Measurements from ENCODE around the gene FLOT1. TPM values are rescaled to one million over a fixed set of nuclear protein-coding genes. Genes with fewer than 3 reads are reported as not detected.

The FLOT1 gene
- total RNA-seq, 1 experiment from 2014 or later, result 243 TPM

- Mint-ChIP-seq H3K9me3 (ENCODE audit: low read depth, unreplicated experiment) (peaks cover 3% of the 10 kb centered on the region), H3K4me1 (ENCODE audit: low read depth, unreplicated experiment) (peaks cover 69% of the 10 kb centered on the region), H3K4me3 (ENCODE audit: low read depth, unreplicated experiment) (peak overlapping the region; percentile 53), H3K27me3 (ENCODE audit: unreplicated experiment) (no peaks in the 10 kb centered on the region), H3K36me3 (ENCODE audit: insufficient read depth, unreplicated experiment) (peaks cover 26% of the 10 kb centered on the region), H3K27ac (ENCODE audit: unreplicated experiment) (peak overlapping the region; percentile 93)
- DNase-seq, result peak; percentile 93
- TF ChIP-seq CTCF (IDR thresholded peaks at IDR 0.05; ENCODE audit: unreplicated experiment), result no peak
- TSS peak; percentile 95 for BruUV-seq (replicated peaks)
- CTCF ChIA-PET, result interaction anchor here (0.7 to 2.4 kb wide), 15 partner anchors 10 to 756 kb away, joined by 3 to 16 read pairs (median 6); partner anchors contain the start of genes IER3 and VARS2
- intact Hi-C loops (cut with micrococcal nuclease; ENCODE audit: unreplicated experiment), result loop anchor here (1.0 kb wide), 1 partner anchor 12 kb away; no protein-coding TSS in a partner anchor
Measured at GRCh38 chr6:30769088-30769852, 26.8 kb upstream of the FLOT1 start.

DNA sequence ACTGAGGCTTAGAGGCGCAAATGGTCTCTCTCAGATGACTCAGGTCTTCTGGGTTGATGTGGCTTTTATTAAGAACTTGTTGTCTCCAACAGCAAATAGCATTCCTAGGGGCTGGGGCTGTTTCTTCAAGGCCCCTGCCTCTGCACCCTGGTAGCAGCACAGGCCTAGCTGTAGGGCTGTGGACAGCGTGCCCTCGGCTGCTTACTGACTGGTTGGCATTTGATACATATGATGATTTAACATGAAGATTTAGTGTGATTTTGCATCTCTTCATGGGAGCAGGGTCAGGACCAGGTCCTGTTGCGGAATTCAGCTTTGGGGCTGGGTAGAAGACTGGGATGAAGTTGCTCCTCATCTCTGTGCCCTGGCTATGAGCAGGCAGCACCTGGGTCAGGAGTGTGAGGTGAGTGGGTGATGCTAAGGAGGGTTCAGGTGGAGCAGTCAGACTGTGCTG lies 26.2 kb upstream of the FLOT1 start:
- CTCF ChIA-PET, result interaction anchor here (0.7 to 2.4 kb wide), 10 partner anchors 9 to 145 kb away, joined by 3 to 16 read pairs (median 7); partner anchors contain the start of genes IER3 and VARS2
- no TSS peak for BruUV-seq (replicated peaks)
- Mint-ChIP-seq H3K27ac (ENCODE audit: unreplicated experiment) (peak overlapping the region; percentile 93), H3K36me3 (ENCODE audit: insufficient read depth, unreplicated experiment) (peaks cover 32% of the 10 kb centered on the region), H3K27me3 (ENCODE audit: unreplicated experiment) (no peaks in the 10 kb centered on the region), H3K4me3 (ENCODE audit: low read depth, unreplicated experiment) (peak overlapping the region; percentile 53), H3K9me3 (ENCODE audit: low read depth, unreplicated experiment) (peaks cover 5% of the 10 kb centered on the region), H3K4me1 (ENCODE audit: low read depth, unreplicated experiment) (peaks cover 76% of the 10 kb centered on the region)
- no peak for DNase-seq
- intact Hi-C loops (cut with micrococcal nuclease; ENCODE audit: unreplicated experiment), result loop anchor here (1.0 kb wide), 1 partner anchor 13 kb away; no protein-coding TSS in a partner anchor
- TF ChIP-seq CTCF (IDR thresholded peaks at IDR 0.05; ENCODE audit: unreplicated experiment), result no peak

DNA sequence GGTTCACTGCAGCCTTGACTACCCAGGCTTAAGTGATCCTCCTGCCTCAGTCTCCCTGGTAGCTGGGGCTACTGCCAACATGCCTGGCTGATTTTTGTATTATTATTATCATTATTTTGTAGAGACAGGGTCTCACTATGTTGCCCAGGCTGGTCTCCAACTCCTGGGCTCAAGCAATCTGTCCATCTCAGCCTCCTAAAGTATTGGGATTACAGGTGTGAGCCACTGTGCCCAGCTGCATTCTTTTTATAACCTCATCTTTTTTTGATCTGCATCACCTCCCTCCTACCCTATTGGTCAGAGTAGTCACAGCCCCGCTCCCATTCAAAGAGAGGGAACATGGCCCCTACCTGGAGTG lies 25.4 kb upstream of the FLOT1 start:
- peaks cover 80% of the 10 kb centered on the region for H3K4me1 Mint-ChIP-seq (ENCODE audit: low read depth, unreplicated experiment)
- CTCF ChIA-PET, result no interaction called here
- peaks cover 40% of the 10 kb centered on the region for H3K36me3 Mint-ChIP-seq (ENCODE audit: insufficient read depth, unreplicated experiment)
- no peaks in the 10 kb centered on the region for H3K27me3 Mint-ChIP-seq (ENCODE audit: unreplicated experiment)
- no TSS peak for BruUV-seq (replicated peaks)
- peak overlapping the region; percentile 93 for H3K27ac Mint-ChIP-seq (ENCODE audit: unreplicated experiment)
- H3K9me3 Mint-ChIP-seq (ENCODE audit: low read depth, unreplicated experiment), result peaks cover 5% of the 10 kb centered on the region
- DNase-seq, result no peak
- TF ChIP-seq CTCF (IDR thresholded peaks at IDR 0.05; ENCODE audit: unreplicated experiment), result no peak
- intact Hi-C loops (cut with micrococcal nuclease; ENCODE audit: unreplicated experiment), result no loop called here
- H3K4me3 Mint-ChIP-seq (ENCODE audit: low read depth, unreplicated experiment), result no peak overlapping the region

DNA sequence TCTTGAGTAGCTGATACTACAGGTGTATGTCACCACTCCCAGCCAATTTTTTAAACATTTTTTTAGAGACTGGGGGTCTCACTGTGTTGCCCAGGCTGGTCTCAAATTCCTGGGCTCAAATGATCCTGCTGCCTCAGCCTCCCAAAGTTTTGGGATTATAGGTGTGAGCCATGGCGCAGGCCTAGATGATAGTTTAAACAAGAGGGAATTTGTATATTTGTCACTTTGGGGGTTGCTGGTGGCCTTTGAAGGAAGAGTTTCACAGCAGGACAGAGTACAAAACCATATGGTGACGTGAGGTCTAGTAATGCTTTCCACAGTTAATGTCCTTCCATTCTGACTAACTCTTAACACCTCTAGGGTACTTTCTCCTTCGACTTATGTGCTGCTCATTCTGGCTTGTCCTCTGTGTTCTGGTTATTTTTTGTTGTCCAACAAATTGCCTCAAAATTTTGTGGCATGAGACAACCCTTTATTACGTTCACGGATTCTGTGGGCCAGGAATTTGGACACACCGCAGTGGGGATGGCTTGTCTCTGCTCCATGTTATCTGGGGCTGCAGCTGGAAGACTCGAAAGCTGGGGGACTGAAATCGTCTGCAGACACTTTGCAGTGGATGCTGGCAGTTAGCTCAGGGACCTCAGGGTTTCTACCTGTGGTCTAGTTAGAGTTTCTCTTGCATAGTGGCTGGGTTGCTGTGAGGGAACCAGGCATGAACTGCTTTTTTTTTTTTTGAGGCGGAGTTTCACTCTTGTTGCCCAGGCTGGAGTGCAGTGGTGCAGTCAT lies 24.9 kb upstream of the FLOT1 start:
- Mint-ChIP-seq H3K27me3 (ENCODE audit: unreplicated experiment) (no peaks in the 10 kb centered on the region), H3K9me3 (ENCODE audit: low read depth, unreplicated experiment) (peaks cover 5% of the 10 kb centered on the region), H3K36me3 (ENCODE audit: insufficient read depth, unreplicated experiment) (peaks cover 39% of the 10 kb centered on the region), H3K4me3 (ENCODE audit: low read depth, unreplicated experiment) (no peak overlapping the region), H3K27ac (ENCODE audit: unreplicated experiment) (peak overlapping the region; percentile 88), H3K4me1 (ENCODE audit: low read depth, unreplicated experiment) (peaks cover 75% of the 10 kb centered on the region)
- intact Hi-C loops (cut with micrococcal nuclease; ENCODE audit: unreplicated experiment), result no loop called here
- TF ChIP-seq CTCF (IDR thresholded peaks at IDR 0.05; ENCODE audit: unreplicated experiment), result no peak
- no peak for DNase-seq
- CTCF ChIA-PET, result interaction anchor here (1.3 to 1.7 kb wide), 2 partner anchors 15 kb away, joined by 4 to 6 read pairs; no protein-coding TSS in a partner anchor
- BruUV-seq (replicated peaks), result no TSS peak

Data from Calu3 (cell line).